ENCODE results near the gene FUT1. TPM values are rescaled to one million over a fixed set of nuclear protein-coding genes. Genes with fewer than 3 reads are reported as not detected.
"Not testable (repeated sequence)": the region's sequence is repeated elsewhere in the genome, so short reads cannot be mapped to it uniquely, and the experiment has no call there.

FUT1 gene
- total RNA-seq: 6.1 and 6.4 TPM in 2 replicates

GRCh38 chr19:48752496-48753365, at the start of gene FUT1:
Gene FUT1 (minus strand): TSS chr19:48752641. CDS start chr19:48751281, 1,360 bp downstream.
- DNase-seq (ENCODE audit: extremely low read depth, low read depth, low spot score): no peak

DNA sequence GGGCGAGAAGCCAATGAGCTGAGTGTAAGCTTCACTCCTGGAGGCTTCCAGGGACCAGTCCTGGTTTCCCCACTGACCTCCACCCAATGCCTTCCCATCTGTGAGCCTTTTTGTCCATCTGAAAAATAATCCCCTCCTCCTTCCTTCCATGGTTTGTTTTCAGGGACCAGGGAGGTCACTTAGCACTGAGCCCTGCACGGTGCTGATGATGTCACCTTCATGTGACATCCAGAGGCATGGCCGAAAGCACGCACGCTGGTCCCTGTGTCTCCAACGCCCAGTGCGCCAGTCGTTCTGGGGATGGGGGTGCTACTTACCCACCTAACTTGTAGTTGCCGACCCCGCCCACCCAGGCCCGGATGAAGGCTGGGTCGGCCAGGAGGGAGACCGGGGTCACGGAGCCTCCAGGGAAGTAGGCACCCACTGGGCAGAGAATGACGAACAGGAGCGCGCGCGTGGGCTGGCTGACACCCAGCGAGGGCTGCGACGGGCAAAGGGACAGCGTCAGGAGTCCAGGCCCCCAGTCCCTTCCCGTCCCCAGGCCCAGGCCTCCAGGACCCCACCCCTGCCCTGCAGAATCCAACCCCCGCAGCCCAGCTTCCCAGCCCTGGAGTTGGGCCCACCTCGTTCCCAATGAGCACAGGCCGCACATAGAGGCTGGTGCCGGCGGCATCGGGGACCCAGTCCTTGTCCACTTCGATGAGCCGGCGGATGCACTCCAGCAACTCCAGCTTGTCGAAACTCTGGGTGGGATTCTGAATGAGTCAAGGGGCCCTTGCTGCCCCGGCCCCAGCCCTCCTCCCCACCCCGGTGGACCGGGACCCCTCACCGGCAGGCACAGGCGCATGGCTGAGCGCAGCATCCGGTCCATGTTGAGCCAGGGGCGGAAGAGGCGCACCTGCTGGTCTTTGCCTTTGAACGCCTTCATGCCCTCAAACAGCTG, 47.2 kb upstream of the FUT1 start:
- DNase-seq (ENCODE audit: extremely low read depth, low read depth, low spot score): no peak

- DNase-seq (ENCODE audit: extremely low read depth, low read depth, low spot score): no peak
These were observed 46.5 kb upstream of the FUT1 start for GRCh38 chr19:48798937-48799336.

- DNase-seq (ENCODE audit: extremely low read depth, low read depth, low spot score): no peak
These were observed 44.7 kb upstream of the FUT1 start for GRCh38 chr19:48797103-48797502.

- no peak for DNase-seq (ENCODE audit: extremely low read depth, low read depth, low spot score)
These were observed 44.0 kb upstream of the FUT1 start for GRCh38 chr19:48796298-48797083.

DNA sequence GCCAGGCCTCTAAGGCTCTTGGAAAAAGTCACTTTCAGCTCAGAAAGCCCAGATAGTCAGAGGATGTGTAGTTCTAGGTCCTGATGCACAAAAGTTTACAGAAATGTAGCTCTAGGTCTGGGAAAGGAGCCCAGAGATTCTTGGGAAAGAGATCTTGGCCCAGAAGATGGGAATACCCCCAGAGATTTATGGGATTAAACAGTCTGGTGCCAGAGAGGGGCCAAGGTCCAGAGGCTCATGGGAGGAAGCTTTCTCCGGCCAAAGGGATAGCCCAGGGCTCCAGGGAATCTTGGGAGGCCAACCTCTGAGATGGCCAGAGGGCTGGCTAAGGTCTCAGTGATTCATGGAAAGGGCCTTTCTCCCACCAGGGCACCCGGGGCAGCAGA, 43.2 kb upstream of the FUT1 start:
- no peak for DNase-seq (ENCODE audit: extremely low read depth, low read depth, low spot score)

- DNase-seq (ENCODE audit: extremely low read depth, low read depth, low spot score): peak; percentile 69
These were observed 42.7 kb upstream of the FUT1 start for GRCh38 chr19:48795055-48795684.

DNA sequence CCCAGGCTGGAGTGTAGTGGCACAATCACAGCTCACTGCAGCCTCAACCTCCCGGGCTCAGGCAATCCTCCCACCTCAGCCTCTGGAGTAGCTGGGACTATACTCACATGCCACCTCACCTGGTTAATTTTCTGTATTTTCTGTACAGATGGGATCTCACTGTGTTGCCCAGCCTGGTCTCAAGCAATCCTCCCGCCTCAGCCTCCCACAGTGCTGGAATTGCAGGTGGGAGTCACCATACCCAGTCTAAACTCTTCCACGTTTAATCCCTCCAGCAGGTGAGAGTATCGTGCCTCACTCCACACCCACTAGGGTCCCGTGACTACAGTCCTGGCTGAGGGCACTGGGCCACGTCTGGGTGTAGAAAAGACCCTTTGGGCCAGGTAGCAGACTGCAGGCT, 41.9 kb upstream of the FUT1 start:
- DNase-seq (ENCODE audit: extremely low read depth, low read depth, low spot score): no peak

DNA sequence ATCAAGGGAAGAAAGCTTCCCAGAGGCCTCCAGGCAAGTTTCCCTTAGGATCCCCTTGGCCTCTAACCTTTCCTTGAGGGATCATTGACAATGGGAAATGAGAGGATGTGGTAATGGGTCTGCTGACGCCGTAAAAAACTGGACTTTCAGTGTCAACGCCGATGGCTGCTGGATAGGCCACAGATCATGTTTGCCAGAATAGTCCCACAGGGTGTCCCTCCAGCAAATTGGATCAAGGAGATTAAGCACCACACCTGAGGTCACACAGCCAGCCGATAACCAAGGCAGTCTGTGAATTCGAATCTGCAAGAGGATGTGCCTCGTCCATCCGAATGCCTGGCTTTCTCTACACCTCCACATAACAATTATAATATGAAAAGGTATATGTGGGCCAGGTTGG, 40.8 kb upstream of the FUT1 start:
- no peak for DNase-seq (ENCODE audit: extremely low read depth, low read depth, low spot score)

DNA sequence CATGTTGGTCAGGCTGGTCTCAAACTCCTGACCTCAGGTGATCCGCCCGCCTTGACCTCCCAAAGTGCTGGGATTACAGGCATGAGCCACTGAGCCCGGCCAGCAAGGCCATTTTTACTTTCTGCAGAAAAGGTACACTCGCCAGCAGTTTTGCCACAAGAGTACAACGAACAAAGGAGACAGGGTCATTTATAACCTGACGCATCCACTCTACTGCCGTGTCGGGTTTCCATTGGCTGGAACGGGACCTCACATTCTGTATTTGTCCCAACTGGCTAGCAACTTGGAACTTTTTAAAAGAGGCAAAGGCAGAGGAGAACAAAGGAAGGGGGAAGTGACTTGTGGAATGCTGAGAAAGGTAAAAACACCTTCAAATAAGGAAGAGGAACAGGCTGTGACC, 34.9 kb upstream of the FUT1 start:
- not testable (repeated sequence) for DNase-seq (ENCODE audit: extremely low read depth, low read depth, low spot score)

GRCh38 chr19:48786422-48786821, 34.0 kb upstream of the FUT1 start:
- not testable (repeated sequence) for DNase-seq (ENCODE audit: extremely low read depth, low read depth, low spot score)

GRCh38 chr19:48784527-48784926, 32.1 kb upstream of the FUT1 start:
- DNase-seq (ENCODE audit: extremely low read depth, low read depth, low spot score): no peak

- no peak for DNase-seq (ENCODE audit: extremely low read depth, low read depth, low spot score)
These were observed 28.4 kb upstream of the FUT1 start for GRCh38 chr19:48780631-48781391.

DNA sequence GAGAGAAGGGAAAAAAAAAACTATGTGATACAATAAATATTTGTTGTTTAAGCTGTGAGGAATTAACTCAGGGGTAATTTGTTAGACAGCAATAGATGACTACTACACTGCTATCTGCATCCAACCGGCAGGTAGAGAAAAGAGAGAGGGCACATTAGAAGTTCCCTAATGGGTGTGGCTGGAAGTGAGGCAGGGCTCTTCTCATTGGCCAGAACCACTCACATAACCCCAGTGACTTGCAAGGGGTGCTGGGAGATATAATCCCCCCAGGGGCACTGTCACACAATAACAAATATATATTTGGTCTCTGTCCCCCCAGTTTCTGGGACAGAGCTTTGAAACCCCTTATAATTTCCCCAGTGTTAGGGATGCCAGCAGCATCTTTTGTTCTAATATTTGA, 27.2 kb upstream of the FUT1 start:
- no peak for DNase-seq (ENCODE audit: extremely low read depth, low read depth, low spot score)

DNA sequence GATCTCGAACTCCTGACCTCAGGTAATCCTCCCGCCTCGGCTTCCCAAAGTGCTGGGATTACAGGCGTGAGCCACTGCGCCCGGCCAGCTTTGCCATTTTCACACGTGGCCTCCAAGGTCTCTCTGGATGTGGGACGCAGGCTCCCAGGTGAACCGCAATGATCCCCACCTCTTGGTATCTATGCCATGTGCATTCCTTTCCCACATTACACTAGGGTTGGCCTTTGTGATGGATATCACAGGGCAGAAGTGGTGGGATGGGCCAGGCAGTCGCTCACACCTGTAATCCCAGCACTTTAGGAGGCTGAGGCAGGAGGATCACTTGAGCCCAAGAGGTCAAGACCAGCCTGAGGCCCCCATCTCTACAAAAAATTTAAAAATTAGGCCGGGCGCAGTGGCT, 25.3 kb upstream of the FUT1 start:
- no peak for DNase-seq (ENCODE audit: extremely low read depth, low read depth, low spot score)

DNA sequence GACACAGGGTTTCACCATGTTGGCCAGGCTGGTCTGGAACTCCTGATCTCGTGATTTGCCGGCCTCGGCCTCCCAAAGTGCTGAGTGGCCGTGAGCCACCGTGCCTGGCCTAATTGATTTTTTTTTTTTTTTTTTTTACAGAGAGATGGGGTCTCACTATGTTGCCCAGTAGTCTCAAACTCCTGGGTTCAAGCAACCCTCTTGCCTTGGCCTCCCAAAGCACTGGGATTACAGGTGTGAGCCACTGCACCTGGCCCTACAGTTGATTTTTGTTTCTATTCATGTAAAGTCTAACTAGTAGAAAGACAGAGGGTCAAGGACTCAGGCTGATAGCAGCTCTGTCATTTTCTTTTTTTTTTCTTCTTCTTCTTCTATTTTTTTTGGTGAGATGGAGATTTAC, 24.7 kb upstream of the FUT1 start:
- DNase-seq (ENCODE audit: extremely low read depth, low read depth, low spot score): no peak

GRCh38 chr19:48772503-48772953, 20.1 kb upstream of the FUT1 start:
- DNase-seq (ENCODE audit: extremely low read depth, low read depth, low spot score): no peak

GRCh38 chr19:48770734-48771472, 18.5 kb upstream of the FUT1 start:
- DNase-seq (ENCODE audit: extremely low read depth, low read depth, low spot score): no peak

- DNase-seq (ENCODE audit: extremely low read depth, low read depth, low spot score): no peak
These were observed 17.8 kb upstream of the FUT1 start for GRCh38 chr19:48770266-48770665.

All from glomerular endothelial cell (primary cell).